Gastrocnemius medialis (tissue), 4 donors: ENCODE data around the gene MMP12. TPM values are rescaled to one million over a fixed set of nuclear protein-coding genes. Genes with fewer than 3 reads are reported as not detected.

Experiments used
- ATAC-seq, 2 donors: fragments of 150-250 bp; one replicate each; pipeline ENCODE4 v1.9.1; 2016
- DNase-seq, 2 donors: peaks; one replicate each; pipeline ENCODE4 v3.0.0-alpha.2; 2019
- H3K27ac ChIP-seq, 4 donors: fragments of 200-600 bp; sonication (generic); 1 replicate in 1 of 4; 2 replicates in 3 of 4; pipeline ENCODE4 v1.5.1; 2016 to 2018; ENCODE audit warnings: mild to moderate bottlenecking in 2 of 4, moderate library complexity in 1 of 4
- H3K27me3 ChIP-seq, 3 donors: fragments of 200-600 bp; sonication (generic) in 2 of 3; 1 replicate in 1 of 3; 2 replicates in 2 of 3; pipeline versions ENCODE4 v1.5.1 to v1.6.0; 2016 to 2019; ENCODE audit warnings: mild to moderate bottlenecking in 1 of 3, moderate library complexity in 1 of 3
- H3K36me3 ChIP-seq, 2 donors: fragments of 200-600 bp; sonication (generic) in 1 of 2; one replicate each; pipeline ENCODE4 v1.5.1; 2017 to 2018
- H3K4me1 ChIP-seq, 2 donors: fragments of 200-600 bp; sonication (generic) in 1 of 2; one replicate each; pipeline ENCODE4 v1.5.1; 2016 to 2017; ENCODE audit warnings: mild to moderate bottlenecking in 2 of 2
- H3K4me3 ChIP-seq, 4 donors: fragments of 200-600 bp; sonication (generic) in 3 of 4; 1 replicate in 1 of 4; 2 replicates in 3 of 4; pipeline ENCODE4 v1.5.1; 2016 to 2019; ENCODE audit warnings: mild to moderate bottlenecking in 2 of 4
- H3K9me3 ChIP-seq, 3 donors: fragments of 200-600 bp; sonication (generic) in 2 of 3; 1 replicate in 1 of 3; 2 replicates in 2 of 3; pipeline ENCODE4 v1.5.1; 2016 to 2019
- POLR2A ChIP-seq, 2 donors: fragments of 450-650 bp; IDR thresholded peaks; one replicate each; pipeline ENCODE4 v1.6.1; 2017; ENCODE audit warnings: antibody characterized with exemption in 2 of 2, mild to moderate bottlenecking in 2 of 2, moderate library complexity in 2 of 2
- in situ Hi-C, 4 donors: fragments of 200-750 bp; cut with MboI; loops; one replicate each; pipeline versions ENCODE4 v1.15.0 to v1.8.0; 2017; ENCODE audit warnings: low sequenced_read_pairs in 4 of 4
- intact Hi-C: fragments of 100-400 bp; cut with DNase I; formaldehyde crosslinking; loops from one replicate; pipeline ENCODE4 v1.15.1; 2023; ENCODE audit warnings: low total_unique reads
- total RNA-seq, 4 donors: library from RNA; depleted of rRNA; stranded (reverse); fragments of >200 nt; gene quantifications; one replicate each; pipeline versions ENCODE4 v1.1.0 to v1.2.3, GENCODE V29; 2016
- TF ChIP-seq, protein P1 (sequence below), 5 experiments: fragments of 450-650 bp in 3 of 5; fragments of 200-600 bp in 2 of 5; sonication (generic) in 2 of 5; IDR thresholded peaks in 4 of 5; conservative IDR thresholded peaks in 1 of 5; 1 replicate in 4 of 5; 2 replicates in 1 of 5; pipeline ENCODE4 v1.5.1; 2016 to 2019; ENCODE audit warnings: antibody characterized with exemption in 5 of 5, mild to moderate bottlenecking in 3 of 5, moderate library complexity in 3 of 5

MMP12 gene
- total RNA-seq, 4 donors from 2014 or later = not detected

DNA sequence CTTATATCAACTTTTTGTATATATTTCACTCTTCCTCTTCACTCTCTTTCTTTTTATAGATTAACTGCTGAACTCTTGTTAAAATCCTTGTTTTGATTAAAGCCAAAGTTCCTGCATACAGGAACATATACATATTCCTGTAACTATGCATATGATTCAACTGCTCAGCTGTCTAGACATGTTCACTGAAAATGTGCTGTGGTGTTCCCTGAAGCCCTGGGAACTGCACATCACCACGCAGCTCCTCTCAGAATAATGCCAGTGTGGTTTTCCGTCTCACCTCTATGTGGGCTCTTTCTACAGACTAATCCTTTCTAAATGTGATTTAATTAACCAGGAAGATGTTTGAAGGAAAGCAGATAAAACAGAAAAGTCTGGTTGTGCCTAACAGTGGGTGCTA, 25.6 kb upstream of the MMP12 start:
- no peak for ATAC-seq
- H3K27me3 ChIP-seq = no peaks in the 10 kb centered on the region
- in situ Hi-C loops = no loop called here

GRCh38 chr11:102891736-102892135, 17.0 kb upstream of the MMP12 start:
- Histone ChIP-seq H3K36me3 (no peaks in the 10 kb centered on the region), H3K27ac (no peak overlapping the region), H3K9me3 (no peaks in the 10 kb centered on the region), H3K27me3 (no peaks in the 10 kb centered on the region), H3K4me3 (no peak overlapping the region), H3K4me1 (no peaks in the 10 kb centered on the region)
- ATAC-seq = no peak
- in situ Hi-C loops = no loop called here
- no peak for DNase-seq
- intact Hi-C loops = no loop called here
- TF ChIP-seq, protein P1, sequence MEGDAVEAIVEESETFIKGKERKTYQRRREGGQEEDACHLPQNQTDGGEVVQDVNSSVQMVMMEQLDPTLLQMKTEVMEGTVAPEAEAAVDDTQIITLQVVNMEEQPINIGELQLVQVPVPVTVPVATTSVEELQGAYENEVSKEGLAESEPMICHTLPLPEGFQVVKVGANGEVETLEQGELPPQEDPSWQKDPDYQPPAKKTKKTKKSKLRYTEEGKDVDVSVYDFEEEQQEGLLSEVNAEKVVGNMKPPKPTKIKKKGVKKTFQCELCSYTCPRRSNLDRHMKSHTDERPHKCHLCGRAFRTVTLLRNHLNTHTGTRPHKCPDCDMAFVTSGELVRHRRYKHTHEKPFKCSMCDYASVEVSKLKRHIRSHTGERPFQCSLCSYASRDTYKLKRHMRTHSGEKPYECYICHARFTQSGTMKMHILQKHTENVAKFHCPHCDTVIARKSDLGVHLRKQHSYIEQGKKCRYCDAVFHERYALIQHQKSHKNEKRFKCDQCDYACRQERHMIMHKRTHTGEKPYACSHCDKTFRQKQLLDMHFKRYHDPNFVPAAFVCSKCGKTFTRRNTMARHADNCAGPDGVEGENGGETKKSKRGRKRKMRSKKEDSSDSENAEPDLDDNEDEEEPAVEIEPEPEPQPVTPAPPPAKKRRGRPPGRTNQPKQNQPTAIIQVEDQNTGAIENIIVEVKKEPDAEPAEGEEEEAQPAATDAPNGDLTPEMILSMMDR (IDR thresholded peaks at IDR 0.05 in 4 of 5, conservative IDR thresholded peaks at IDR 0.05 in 1 of 5) = no peak
- no peak for TF ChIP-seq POLR2A (IDR thresholded peaks at IDR 0.05)

More for the DNA sequence above, 25.6 kb upstream of the MMP12 start:
- H3K4me1 ChIP-seq = no peaks in the 10 kb centered on the region
- no peaks in the 10 kb centered on the region for H3K36me3 ChIP-seq
- no peak overlapping the region for H3K27ac ChIP-seq
- intact Hi-C loops = no loop called here
- no peaks in the 10 kb centered on the region for H3K9me3 ChIP-seq
- H3K4me3 ChIP-seq = no peak overlapping the region
- TF ChIP-seq, protein P1 (IDR thresholded peaks at IDR 0.05 in 4 of 5, conservative IDR thresholded peaks at IDR 0.05 in 1 of 5) = no peak
- no peak for TF ChIP-seq POLR2A (IDR thresholded peaks at IDR 0.05)
- DNase-seq = no peak

- intact Hi-C loops = no loop called here
- in situ Hi-C loops = no loop called here
- H3K4me1 ChIP-seq = no peaks in the 10 kb centered on the region
- no peak for DNase-seq
- no peak for ATAC-seq
- no peaks in the 10 kb centered on the region for H3K9me3 ChIP-seq
- no peak overlapping the region for H3K4me3 ChIP-seq
- H3K27ac ChIP-seq = no peak overlapping the region
- H3K36me3 ChIP-seq = no peaks in the 10 kb centered on the region
- no peak for TF ChIP-seq POLR2A (IDR thresholded peaks at IDR 0.05)
- TF ChIP-seq, protein P1 (IDR thresholded peaks at IDR 0.05 in 4 of 5, conservative IDR thresholded peaks at IDR 0.05 in 1 of 5) = no peak
- H3K27me3 ChIP-seq = no peaks in the 10 kb centered on the region
Measured at GRCh38 chr11:102886999-102887398, 12.2 kb upstream of the MMP12 start.

DNA sequence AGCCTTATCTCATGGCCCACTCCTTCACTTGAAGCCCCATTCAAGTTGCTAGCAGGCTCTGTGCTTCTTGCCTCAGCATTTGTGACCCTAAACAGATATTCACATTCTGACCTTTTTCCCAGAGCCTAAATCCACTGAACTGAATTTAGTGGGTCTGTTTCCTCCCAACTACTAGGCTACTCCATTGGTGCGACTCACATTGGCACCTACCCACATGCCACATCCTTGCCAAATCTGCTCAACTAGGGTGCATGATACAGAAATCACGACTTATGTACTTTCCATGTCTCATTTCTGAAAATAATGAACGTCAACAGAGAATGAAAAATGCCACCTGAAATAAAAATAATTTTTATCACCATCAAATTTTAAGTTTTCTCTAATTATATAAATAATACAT, 8.4 kb upstream of the MMP12 start:
- Histone ChIP-seq H3K9me3 (no peaks in the 10 kb centered on the region), H3K4me3 (no peak overlapping the region), H3K4me1 (no peaks in the 10 kb centered on the region), H3K27me3 (no peaks in the 10 kb centered on the region), H3K27ac (no peak overlapping the region), H3K36me3 (no peaks in the 10 kb centered on the region)
- in situ Hi-C loops = no loop called here
- no peak for TF ChIP-seq POLR2A (IDR thresholded peaks at IDR 0.05)
- TF ChIP-seq, protein P1 (IDR thresholded peaks at IDR 0.05 in 4 of 5, conservative IDR thresholded peaks at IDR 0.05 in 1 of 5) = no peak
- DNase-seq = no peak
- no peak for ATAC-seq
- intact Hi-C loops = no loop called here

DNA sequence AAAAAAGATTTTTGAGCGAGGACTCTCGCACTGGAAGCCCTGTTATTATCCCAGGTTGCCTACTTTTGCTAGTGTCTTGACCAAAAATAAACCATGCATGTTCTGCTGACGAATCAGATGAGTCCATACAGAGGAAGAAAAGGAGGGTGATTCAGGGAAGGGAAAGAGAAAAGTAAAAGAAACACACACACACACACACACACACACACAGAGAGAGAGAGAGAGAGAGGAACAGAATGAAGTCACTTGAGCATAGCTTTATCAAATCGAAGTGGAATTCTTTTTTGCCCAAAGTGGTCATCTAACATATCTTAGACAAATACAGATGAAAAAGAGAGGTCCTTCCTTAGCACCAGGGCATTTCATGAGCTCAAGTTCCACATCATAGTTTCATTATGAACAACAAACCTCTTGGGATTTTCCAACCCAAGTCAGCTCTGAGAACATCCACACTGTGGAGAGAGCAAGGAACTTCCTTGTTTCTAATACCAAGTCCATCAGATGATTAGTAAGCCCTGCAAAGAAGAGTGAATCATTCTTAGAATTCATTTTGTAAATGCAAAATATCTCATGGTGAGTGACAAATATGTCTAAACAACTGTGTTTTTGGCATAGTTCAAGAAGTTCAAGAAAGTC, 7.7 kb upstream of the MMP12 start:
- no peak for TF ChIP-seq POLR2A (IDR thresholded peaks at IDR 0.05)
- TF ChIP-seq, protein P1 (IDR thresholded peaks at IDR 0.05 in 4 of 5, conservative IDR thresholded peaks at IDR 0.05 in 1 of 5) = no peak
- Histone ChIP-seq H3K9me3 (no peaks in the 10 kb centered on the region), H3K27ac (no peak overlapping the region), H3K4me1 (no peaks in the 10 kb centered on the region), H3K4me3 (no peak overlapping the region), H3K27me3 (no peaks in the 10 kb centered on the region), H3K36me3 (no peaks in the 10 kb centered on the region)
- in situ Hi-C loops (no loop called here), intact Hi-C loops (no loop called here)
- DNase-seq = no peak
- no peak for ATAC-seq
